ENCODE measurements around the gene GUCA1A. TPM values are rescaled to one million over a fixed set of nuclear protein-coding genes. Genes with fewer than 3 reads are reported as not detected.
"Not testable (repeated sequence)": the region's sequence is repeated elsewhere in the genome, so short reads cannot be mapped to it uniquely, and the experiment has no call there.

The GUCA1A gene
- total RNA-seq, 1 donor, result not detected

DNA sequence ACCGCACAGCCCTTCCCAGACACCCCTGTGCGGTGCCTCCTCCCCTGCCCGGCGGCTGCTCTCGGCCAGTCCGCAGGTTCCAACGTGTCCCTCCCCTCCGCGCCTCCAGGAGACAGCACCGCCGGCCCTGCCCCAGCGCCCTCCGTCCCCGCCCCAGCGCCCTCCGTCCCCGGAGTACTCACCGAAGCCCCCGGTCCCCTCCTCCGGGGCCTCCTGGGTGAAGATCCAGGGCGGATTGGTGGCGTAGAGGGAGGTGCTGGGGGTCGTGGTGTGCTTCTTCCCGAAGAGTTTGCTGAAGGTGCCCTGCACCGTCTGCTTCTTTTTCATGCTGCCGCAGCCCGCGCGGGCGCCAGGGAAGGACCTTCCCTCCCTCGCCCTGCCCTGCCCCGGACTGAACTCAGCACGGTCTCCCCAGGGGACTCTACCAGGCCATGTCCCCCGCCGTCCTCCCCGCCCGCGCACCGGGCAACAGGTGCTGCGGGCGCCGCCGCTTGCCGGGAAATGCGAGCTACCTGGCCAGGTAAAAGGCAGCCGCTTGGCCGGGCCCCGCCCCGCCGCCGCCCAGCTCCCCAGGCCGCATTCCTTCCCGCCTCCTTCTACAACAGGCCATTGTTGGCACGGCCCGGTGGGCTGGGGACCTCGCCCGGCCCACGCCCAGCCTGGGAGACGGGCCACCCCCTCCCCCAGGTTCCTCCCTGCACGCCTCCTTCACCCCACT, 30.9 kb upstream of the GUCA1A start, which contains the start of gene C6orf132:
Gene C6orf132 (minus strand): TSS at position 503 of the 718 bp plus-strand sequence. CDS start 176 bp downstream, at position 327.
- no peak for DNase-seq (ENCODE audit: low read depth in 2 of 3, low spot score in 2 of 3)

DNA sequence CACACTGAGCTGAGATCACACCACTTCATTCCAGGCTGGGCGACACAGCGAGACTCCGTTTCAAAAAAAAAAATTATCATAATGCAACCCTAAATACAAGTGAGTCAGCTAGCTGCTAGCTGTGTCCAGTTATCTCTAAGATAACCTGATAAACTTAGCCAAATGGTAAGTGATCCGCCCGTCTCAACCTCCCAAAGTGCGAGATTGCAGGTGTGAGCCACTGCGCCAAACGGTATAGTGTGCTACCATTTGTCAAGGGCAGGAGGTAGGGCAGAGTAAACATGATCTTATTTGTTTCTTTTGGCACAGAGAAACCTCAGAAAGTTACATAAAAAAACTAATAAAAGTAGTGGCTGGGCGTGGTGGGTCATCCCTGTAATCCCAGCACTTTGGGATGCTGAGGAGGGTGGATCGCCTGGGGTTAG, 26.0 kb upstream of the GUCA1A start:
- DNase-seq (ENCODE audit: low read depth in 2 of 3, low spot score in 2 of 3), result no peak

DNA sequence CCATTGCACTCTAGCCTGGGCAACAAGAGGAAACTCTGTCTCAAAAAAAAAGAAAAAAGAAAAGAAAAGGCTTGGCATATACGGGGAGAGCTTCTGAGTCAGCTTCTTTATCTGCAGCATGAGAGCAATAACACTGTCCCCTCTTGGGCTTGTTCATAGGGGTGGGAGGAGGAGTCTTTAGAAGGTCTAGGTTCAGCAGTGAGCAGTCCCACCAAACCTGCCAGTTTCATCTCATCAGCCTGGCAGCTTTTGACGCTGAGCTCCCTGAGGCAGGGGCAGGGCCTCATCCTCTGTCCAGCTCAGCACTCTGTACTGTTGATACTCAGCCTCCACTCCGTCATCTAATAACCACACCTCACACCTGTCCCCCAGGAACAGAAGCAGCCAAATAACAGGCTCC, 25.1 kb upstream of the GUCA1A start:
- no peak for DNase-seq (ENCODE audit: low read depth in 2 of 3, low spot score in 2 of 3)

GRCh38 chr6:42150254-42150653, 22.9 kb upstream of the GUCA1A start:
- DNase-seq (ENCODE audit: low read depth in 2 of 3, low spot score in 2 of 3), result no peak

DNA sequence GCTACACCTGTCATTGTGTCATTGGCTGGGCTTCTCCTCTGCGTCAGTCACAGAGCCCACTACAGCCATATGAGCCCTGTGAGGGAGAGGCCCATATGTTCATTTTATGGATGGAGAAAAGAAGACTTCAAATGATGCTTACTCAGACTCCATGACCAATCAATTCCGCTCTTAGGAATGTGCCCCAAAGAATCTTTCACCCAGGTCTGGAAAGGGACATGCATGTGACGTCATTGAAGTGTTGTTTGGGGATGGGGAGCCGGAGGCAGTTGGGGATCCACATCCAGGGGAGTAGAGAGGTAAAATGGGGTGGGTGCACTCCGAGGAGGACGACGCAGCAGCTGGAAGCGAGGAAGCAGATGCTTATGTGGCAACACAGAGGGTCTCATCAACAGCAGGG, 21.1 kb upstream of the GUCA1A start:
- DNase-seq (ENCODE audit: low read depth in 2 of 3, low spot score in 2 of 3), result no peak

GRCh38 chr6:42152528-42153213, 20.5 kb upstream of the GUCA1A start:
- not testable (repeated sequence) for DNase-seq (ENCODE audit: low read depth in 2 of 3, low spot score in 2 of 3)

DNA sequence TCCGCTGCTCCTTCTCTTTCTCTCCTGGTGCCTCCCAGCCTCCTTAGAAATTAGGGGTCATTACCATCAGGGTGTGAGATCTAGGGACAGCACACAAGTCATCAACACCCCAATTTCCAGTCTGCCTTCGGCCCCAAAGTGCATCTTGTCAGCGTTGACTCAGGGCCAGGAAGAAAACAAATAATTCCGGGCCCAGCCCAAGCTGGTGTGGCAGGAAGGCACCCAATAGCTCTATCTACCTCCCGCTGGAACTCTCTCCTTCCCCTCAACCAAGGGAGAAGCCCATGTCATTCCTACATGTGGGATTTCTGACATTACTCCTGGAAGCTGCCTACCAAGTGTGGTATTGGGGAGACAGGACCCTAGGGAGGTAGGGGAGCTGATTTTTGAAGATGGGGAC, 19.2 kb upstream of the GUCA1A start:
- no peak for DNase-seq (ENCODE audit: low read depth in 2 of 3, low spot score in 2 of 3)

DNA sequence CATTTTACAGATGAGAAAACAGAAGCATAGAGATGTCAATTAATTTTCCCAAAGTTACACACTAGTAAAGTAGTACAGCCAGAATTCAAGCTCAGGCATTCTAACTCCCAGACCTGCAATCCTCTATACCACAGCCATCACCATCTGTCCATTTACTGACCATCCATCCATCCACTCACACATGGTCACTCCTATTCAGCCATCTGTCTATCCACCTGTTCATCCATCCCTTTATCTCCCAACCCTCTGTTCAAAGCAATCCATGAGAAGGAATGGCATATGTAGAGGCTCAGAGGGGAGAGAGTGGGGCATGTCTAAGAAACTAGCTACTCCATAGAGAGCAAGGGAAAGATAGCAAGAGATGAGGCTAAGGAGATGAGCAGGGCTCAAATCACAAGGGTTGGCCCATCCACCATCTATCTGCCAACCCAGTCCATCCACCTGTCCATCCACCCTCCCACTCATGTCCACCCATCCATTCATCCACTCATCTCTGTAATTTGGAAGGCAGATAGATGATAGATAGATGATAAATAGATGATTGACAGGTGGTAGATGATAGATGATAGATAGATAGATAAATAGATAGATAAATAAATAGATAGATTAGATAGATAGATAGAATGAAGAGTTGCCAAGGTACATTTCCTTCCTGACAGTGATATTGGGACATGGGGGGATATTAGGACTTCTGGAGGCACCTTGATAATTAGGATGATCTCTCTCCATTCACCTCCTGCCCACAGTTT, 18.5 kb upstream of the GUCA1A start:
- no peak for DNase-seq (ENCODE audit: low read depth in 2 of 3, low spot score in 2 of 3)

GRCh38 chr6:42155293-42155692, 17.9 kb upstream of the GUCA1A start:
- DNase-seq (ENCODE audit: low read depth in 2 of 3, low spot score in 2 of 3), result no peak

GRCh38 chr6:42156638-42157037, 16.5 kb upstream of the GUCA1A start:
- no peak for DNase-seq (ENCODE audit: low read depth in 2 of 3, low spot score in 2 of 3)

DNA sequence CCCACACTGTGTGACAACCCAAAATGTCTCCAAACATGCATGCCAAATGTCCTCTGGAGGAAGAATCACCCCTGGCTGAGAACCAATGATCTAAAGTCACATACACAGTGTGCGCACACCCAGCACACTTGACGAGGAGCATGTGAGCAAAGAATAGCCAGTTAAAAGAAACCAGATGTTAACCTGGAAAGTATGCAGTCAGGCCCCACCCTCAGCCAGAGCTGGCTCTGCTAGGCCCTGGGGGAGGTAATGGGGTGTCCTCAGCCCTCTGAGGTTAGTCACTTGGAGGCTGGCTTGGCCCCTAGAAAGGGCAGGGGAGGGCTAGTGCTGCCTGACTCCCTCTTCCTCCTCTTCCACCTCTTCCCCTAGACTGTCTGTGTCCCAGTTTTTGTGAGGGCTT, 15.2 kb upstream of the GUCA1A start:
- no peak for DNase-seq (ENCODE audit: low read depth in 2 of 3, low spot score in 2 of 3)

DNA sequence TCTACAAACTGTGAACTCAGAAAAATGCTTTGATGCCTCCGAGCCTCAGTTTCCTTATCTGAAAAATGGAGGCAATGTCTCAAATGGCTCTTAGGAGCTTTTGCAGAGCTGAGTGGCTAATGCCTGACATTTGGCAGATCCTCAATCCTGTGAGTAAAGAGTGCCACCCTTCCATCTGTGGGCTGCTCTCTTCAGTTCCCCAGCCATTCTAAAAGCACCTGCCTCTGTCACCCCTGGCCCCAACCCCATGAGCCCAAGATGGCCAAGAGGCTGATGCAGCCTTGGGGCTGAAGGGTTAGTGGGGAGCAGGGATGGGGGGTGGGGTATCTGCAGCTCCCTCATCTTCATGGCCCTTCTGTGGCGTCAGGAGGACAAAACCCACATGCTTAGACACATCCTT, 14.5 kb upstream of the GUCA1A start:
- no peak for DNase-seq (ENCODE audit: low read depth in 2 of 3, low spot score in 2 of 3)

GRCh38 chr6:42159431-42160024, 13.6 kb upstream of the GUCA1A start:
- DNase-seq (ENCODE audit: low read depth in 2 of 3, low spot score in 2 of 3), result no peak

DNA sequence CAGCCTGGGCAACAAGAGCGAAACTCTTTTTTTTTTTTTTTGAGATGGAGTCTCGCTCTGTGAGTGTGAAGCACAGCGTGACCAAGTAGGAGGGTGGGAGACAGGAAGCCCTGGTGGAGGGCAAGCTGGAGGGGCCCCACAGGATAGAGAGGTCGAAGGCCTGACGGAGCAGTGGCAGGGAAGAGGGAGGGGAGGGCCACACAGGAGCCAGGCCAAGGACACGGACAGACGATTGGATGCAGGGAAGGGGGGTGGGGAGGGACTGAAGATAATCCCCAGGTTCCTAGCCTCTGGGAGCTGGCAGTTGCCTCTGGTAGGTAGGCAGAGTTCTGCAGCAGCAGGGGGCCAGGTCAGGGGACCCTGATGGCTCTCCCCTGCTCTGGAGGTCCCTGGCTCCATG, 10.8 kb upstream of the GUCA1A start:
- no peak for DNase-seq (ENCODE audit: low read depth in 2 of 3, low spot score in 2 of 3)

DNA sequence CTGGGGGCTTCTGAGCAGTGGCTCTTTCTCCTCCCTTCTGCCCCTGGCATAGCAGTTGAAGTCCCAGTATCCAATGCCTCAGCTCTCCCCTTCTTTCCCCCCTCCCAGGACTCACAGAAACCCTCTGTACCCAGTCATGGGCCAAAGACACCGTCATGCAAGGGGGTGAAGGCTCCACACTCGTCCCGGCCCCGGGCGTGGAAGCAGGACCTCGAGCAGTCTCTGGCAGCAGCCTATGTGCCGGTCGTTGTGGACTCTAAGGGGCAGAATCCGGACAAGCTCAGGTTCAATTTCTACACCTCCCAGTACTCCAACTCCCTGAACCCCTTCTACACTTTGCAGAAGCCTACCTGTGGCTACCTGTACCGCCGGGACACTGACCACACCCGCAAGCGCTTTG, 10.4 kb upstream of the GUCA1A start:
- DNase-seq (ENCODE audit: low read depth in 2 of 3, low spot score in 2 of 3), result no peak

- DNase-seq (ENCODE audit: low read depth in 2 of 3, low spot score in 2 of 3), result no peak
Measured at GRCh38 chr6:42163981-42164380, 9.2 kb upstream of the GUCA1A start.

GRCh38 chr6:42165016-42165415, 8.1 kb upstream of the GUCA1A start:
- DNase-seq (ENCODE audit: low read depth in 2 of 3, low spot score in 2 of 3), result no peak

DNA sequence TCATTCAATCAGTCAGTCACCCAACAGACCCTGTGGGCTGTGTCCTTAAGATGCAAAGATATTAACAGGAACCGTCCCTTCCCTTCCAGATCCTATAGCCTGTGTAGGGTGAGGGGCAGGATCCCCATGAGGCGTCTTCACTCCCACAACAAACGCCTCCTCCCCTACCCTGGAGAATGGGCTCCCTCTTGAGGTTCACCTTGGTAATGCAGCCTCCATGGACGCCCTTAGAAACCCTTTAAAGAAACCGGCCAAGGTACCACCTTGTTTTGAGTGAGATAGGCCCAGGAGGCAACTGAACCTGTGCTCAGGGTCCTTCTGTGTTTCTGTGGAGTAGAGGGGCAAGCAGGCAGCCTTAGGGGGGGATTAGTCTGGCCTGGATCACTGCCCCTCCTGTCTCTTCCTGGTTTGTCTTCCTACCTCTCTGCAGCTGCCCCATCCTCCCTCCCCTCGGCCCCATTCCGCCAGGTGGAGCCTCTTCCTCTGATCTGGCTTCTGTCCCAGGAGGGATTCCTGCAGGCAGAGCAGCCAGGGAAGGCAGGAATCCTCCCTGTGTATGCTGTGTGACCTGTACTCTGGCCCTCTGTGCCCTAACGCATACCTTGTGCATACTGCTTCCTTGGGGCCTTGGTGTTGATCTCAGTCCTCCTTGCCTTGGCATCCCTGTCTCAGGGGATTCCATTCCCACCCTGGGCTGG, 6.6 kb upstream of the GUCA1A start:
- DNase-seq (ENCODE audit: low read depth in 2 of 3, low spot score in 2 of 3), result peak; percentile 61 to 87 (median 63)

DNA sequence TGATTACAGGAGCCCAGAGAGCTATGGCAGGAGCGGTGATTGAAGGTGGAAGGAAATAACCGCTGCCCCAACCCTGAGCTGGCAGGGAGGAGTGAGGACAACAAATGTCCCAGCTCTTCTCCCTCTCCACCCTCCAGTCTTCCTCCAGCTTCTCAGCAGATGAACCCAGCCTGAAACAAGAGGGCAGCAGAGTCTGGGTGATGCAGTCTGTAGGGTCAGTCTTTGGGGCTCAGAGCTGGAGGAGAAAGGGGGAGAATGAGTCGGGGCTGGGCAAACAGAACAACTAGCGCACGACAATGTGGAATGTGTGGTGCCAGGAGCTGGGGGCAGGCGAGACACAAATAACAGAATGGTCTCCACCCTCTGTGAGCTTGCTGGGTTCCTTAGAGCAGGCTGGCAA, 4.5 kb upstream of the GUCA1A start:
- no peak for DNase-seq (ENCODE audit: low read depth in 2 of 3, low spot score in 2 of 3)

- DNase-seq (ENCODE audit: low read depth in 2 of 3, low spot score in 2 of 3), result not testable (repeated sequence)
Measured at GRCh38 chr6:42169780-42170179, 3.4 kb upstream of the GUCA1A start.
